HEK293 (cell line): Measurements from ENCODE around the gene BTF3.

ENCODE experiments used
- ATF2 ChIP-seq: fragments of 450-650 bp; formaldehyde crosslinking; IDR thresholded peaks from 2 replicates; pipeline ENCODE4 v1.5.1; 2016; ENCODE audit warnings: missing biosample characterization, missing genetic modification characterization, low read depth
- CTCF ChIP-seq: fragments of 450-650 bp; formaldehyde crosslinking; IDR thresholded peaks from 2 replicates; pipeline ENCODE4 v1.5.1; 2016; ENCODE audit warnings: missing biosample characterization, missing genetic modification characterization
- KLF16 ChIP-seq: fragments of 450-650 bp; formaldehyde crosslinking; IDR thresholded peaks from 2 replicates; pipeline ENCODE4 v1.5.1; 2017; ENCODE audit warnings: missing biosample characterization, missing genetic modification characterization
- SETDB1 ChIP-seq: IDR thresholded peaks from one replicate; pipeline ENCODE4 v1.6.1; 2017; ENCODE audit warnings: mild to moderate bottlenecking, low read length, moderate library complexity, mixed read lengths; ENCODE audit not compliant: insufficient read length
- SP2 ChIP-seq: fragments of 450-650 bp; formaldehyde crosslinking; IDR thresholded peaks from 2 replicates; pipeline ENCODE4 v1.5.1; 2016; ENCODE audit warnings: missing biosample characterization, missing genetic modification characterization
- WT1 ChIP-seq: fragments of 450-650 bp; formaldehyde crosslinking; IDR thresholded peaks from 2 replicates; pipeline ENCODE4 v1.5.1; 2016; ENCODE audit warnings: missing biosample characterization, missing genetic modification characterization
- ZBTB7A ChIP-seq: fragments of 450-650 bp; formaldehyde crosslinking; IDR thresholded peaks from 2 replicates; pipeline ENCODE4 v1.5.1; 2016; ENCODE audit warnings: low read depth, missing biosample characterization, missing genetic modification characterization
- ZNF184 ChIP-seq: fragments of 450-650 bp; IDR thresholded peaks from 2 replicates; pipeline ENCODE4 v1.5.1; 2018; ENCODE audit warnings: missing biosample characterization, mild to moderate bottlenecking, missing genetic modification characterization
- ZNF280C ChIP-seq: fragments of 450-650 bp; formaldehyde crosslinking; IDR thresholded peaks from 2 replicates; pipeline ENCODE4 v1.5.1; 2016; ENCODE audit warnings: missing biosample characterization, missing genetic modification characterization
- ZNF302 ChIP-seq: fragments of 450-650 bp; formaldehyde crosslinking; IDR thresholded peaks from 2 replicates; pipeline ENCODE4 v1.5.1; 2016; ENCODE audit warnings: missing biosample characterization, missing genetic modification characterization, low read depth
- ZNF350 ChIP-seq: fragments of 450-650 bp; formaldehyde crosslinking; IDR thresholded peaks from 2 replicates; pipeline ENCODE4 v1.5.0; 2017; ENCODE audit warnings: missing biosample characterization, mild to moderate bottlenecking, missing genetic modification characterization
- ZNF560 ChIP-seq: fragments of 450-650 bp; formaldehyde crosslinking; IDR thresholded peaks from 2 replicates; pipeline ENCODE4 v1.5.1; 2017; ENCODE audit warnings: missing biosample characterization, missing genetic modification characterization, borderline replicate concordance
- ZNF701 ChIP-seq: fragments of 450-650 bp; formaldehyde crosslinking; IDR thresholded peaks from 2 replicates; pipeline ENCODE4 v1.5.1; 2016; ENCODE audit warnings: missing biosample characterization, missing genetic modification characterization

GRCh38 chr5:73469878-73470277, 28.4 kb upstream of the BTF3 start:
- no peak for TF ChIP-seq KLF16 (tag by site-specific recombination)
- no peak for TF ChIP-seq ZNF184 (tag by site-specific recombination)
- TF ChIP-seq ZBTB7A (tag by site-specific recombination) = no peak
- TF ChIP-seq ATF2 (tag by site-specific recombination) = no peak
- no peak for TF ChIP-seq SETDB1
- TF ChIP-seq CTCF (tag by site-specific recombination) = no peak
- TF ChIP-seq SP2 (tag by site-specific recombination) = no peak
- no peak for TF ChIP-seq ZNF350
- TF ChIP-seq ZNF302 (tag by site-specific recombination) = no peak
- TF ChIP-seq ZNF701 (tag by site-specific recombination) = no peak
- no peak for TF ChIP-seq ZNF560 (tag by site-specific recombination)
- TF ChIP-seq WT1 (tag by site-specific recombination) = no peak
- TF ChIP-seq ZNF280C (tag by site-specific recombination) = no peak
